GM19328 (cell line): ENCODE measurements around the gene VWA5A.

Source experiments
- ATAC-seq: cut with Tn5 transposase; IDR thresholded peaks from one replicate; pipeline ENCODE4 v1.9.1; 2021; ENCODE audit warnings: mild to moderate bottlenecking, moderate library complexity; ENCODE audit not compliant: unreplicated experiment

Gene VWA5A, protein sequence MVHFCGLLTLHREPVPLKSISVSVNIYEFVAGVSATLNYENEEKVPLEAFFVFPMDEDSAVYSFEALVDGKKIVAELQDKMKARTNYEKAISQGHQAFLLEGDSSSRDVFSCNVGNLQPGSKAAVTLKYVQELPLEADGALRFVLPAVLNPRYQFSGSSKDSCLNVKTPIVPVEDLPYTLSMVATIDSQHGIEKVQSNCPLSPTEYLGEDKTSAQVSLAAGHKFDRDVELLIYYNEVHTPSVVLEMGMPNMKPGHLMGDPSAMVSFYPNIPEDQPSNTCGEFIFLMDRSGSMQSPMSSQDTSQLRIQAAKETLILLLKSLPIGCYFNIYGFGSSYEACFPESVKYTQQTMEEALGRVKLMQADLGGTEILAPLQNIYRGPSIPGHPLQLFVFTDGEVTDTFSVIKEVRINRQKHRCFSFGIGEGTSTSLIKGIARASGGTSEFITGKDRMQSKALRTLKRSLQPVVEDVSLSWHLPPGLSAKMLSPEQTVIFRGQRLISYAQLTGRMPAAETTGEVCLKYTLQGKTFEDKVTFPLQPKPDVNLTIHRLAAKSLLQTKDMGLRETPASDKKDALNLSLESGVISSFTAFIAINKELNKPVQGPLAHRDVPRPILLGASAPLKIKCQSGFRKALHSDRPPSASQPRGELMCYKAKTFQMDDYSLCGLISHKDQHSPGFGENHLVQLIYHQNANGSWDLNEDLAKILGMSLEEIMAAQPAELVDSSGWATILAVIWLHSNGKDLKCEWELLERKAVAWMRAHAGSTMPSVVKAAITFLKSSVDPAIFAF

DNA sequence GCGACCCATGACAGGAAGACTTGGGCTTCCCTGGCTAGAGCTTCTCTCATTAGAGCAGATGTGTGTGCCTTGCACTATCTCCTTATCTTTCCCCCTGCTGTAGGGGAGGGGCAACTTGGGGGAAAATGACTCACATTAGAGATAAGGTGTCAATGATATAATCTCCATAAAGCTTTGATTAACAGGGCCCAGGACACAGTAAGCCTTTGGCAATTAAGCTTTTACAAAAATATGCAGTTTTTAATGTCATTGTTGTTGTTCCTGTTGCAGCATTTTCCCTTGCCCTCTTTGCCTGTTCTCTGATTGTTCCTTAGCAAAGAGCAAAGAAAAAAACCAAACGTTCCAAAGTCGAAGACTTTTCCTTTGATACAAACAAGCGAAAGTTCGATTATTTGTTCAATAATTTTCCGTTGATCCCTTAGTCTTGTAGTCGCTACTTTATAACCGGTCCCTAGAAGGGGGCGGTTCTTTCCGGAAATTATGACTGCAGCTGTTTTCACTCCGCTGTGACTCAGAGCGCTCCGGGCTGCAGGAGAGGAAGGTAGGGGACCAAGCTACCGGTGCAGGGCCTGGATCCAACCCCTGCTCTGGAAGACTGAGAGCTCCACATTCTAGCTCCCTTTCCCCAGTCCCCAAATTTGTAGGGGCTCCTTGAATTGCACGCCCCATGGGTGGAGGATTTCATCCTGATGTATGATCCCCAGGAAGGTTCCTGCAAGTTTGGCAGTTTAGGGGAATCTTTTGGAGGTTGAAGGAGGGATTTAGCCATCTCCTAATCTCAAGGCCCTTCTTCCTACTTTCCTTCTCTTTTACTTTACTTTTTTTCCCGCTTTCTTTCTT is at the start of gene VWA5A:
Gene VWA5A (plus strand): TSS at position 509 of the 840 bp plus-strand sequence. CDS start 2,062 bp downstream, outside the sequence.
- ATAC-seq: peak; percentile 99

- no peak for ATAC-seq
Measured at GRCh38 chr11:124068601-124069110, 46.6 kb upstream of the VWA5A start.

GRCh38 chr11:124069429-124070401 is 45.5 kb upstream of the VWA5A start:
- ATAC-seq: peak; percentile 59

GRCh38 chr11:124070915-124071622 is 44.2 kb upstream of the VWA5A start:
- ATAC-seq: peak; percentile 89

DNA sequence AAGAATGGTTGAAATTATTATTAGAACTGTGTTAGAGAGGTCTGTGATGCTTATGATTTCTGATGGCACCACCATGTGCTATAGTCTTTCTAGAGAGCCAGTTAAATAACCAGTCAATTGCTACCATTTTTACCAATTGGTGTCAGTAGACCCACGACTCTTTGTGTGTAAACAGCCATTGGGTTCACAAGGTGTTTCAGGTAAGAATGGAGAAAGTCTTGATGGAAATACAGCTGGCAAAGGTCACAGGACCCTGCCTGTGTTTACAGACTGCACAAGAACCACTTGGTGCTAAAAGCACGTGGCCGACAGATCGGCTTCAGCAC is 43.7 kb upstream of the VWA5A start:
- ATAC-seq: no peak

DNA sequence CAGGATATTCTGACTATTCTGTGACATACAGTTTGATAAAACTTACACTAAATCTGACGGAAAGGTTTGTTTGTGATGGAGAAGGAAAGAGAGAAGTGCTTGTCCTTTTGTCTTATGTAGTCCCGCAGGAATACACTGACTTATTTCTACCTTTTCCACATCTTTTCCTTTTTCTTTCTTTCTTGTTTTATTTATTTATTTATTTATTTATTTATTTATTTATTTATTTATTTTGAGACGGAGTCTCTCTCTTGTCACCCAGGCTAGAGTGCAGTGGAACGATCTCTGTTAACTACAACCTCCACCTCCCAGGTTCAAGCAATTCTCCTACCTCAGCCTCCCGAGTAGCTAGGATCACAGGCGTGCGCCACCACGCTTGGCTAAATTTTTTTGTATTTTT is 43.1 kb upstream of the VWA5A start:
- ATAC-seq: no peak

- no peak for ATAC-seq
Measured at GRCh38 chr11:124074554-124074953, 40.7 kb upstream of the VWA5A start.

DNA sequence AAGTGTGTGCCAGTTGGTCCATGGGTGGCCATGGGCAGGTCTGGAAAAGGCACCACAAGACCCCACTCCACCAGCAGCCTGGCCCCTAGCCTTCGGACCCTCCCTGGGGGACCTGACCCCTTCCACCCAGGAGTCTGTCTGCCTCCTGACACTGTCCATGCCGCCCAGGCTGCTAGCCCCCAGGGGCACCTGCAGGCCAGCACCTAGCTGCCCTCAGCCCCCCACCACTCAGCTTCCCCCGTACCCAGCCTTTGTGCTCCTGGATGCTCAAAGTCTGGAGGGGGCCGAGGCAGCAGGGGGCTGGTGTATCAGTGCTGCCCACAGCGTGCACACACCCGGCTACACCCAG is 39.8 kb upstream of the VWA5A start:
- ATAC-seq: no peak

GRCh38 chr11:124075841-124076651 is 39.2 kb upstream of the VWA5A start:
- ATAC-seq: peak; percentile 58

GRCh38 chr11:124077266-124077665 is 38.0 kb upstream of the VWA5A start:
- ATAC-seq: no peak

GRCh38 chr11:124078591-124078990 is 36.7 kb upstream of the VWA5A start:
- ATAC-seq: no peak

DNA sequence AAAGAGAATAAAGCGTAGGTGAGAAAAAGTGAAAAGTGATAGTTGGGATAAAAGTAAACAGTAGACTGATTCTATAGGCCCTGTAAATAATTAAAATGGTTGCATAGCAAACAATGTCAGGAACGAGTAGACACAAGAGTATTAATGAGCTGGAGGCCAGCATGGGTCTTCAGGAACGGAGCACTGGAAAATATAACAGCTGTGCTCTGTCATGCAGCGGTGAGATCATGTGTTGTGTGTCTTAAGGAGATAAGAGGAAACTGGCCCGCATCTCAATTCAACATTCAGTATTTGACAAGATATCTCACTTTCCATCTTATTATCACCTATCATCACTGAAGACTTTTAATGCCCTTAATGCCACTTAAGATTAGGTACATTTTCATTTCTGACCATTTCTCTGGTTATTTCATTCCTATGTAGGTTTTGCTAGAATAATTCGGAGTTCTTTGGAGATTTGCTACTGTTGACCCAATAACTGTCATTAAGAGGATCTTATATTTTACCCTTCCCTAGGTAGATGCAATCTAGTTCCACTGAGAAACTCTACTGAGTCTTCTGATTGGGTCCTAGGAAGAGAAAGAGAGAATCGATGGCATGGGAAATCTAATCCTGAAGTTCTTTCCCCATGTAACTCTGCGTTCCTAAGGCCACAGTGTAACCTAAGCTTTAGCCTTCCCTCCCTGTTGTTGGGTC is 35.5 kb upstream of the VWA5A start:
- no peak for ATAC-seq

DNA sequence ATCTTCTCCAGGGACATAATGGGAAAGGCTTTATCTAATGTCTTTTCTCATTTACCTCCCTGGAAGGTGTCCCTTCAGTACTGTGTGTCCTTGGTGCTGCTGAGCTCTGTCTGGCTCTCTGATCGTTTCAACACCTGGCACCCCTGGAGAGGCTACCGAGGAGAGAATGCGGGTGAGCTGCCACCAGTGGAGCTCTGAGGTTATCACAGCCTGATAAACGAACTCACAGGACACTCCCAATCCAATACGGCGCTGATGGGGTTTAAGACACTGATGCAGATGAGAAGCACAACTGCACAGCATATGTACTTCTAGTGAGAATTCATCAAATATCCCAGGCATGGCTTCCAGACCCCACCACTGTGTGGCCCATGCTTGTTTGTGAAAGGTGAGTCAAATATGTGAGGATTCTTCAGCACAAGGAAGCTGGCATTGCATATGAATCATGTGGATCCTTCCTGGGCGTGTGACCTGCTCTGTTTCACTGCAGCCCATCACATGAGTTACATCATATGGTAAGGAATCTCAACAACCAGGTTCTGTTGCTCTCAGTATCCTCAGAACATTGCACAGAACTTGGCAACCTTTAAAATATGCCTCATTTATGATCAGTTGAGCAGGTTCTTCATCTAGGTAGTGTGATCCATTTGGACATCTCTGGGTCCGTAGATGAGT is 34.8 kb upstream of the VWA5A start:
- ATAC-seq: no peak

DNA sequence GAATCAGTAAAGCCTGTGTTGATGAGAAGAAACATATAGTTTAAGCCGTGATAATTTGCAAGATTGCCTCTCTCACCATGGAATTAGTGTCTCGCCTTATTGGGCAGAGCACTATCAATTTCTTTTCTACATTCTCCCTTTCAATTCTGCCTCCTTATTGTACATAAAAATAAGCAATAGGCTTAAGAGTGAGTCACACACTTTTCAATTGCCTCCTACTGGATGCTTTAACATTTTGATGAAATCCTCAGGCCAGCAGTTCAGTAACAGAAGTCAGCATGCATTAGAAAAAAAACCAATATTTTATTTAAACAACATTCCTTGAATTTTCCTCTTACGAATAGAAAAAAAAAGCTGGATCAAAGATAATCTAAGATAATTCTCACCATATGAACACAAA is 33.8 kb upstream of the VWA5A start:
- ATAC-seq: no peak

GRCh38 chr11:124082371-124082770 is 32.9 kb upstream of the VWA5A start:
- ATAC-seq: no peak

- no peak for ATAC-seq
Measured at GRCh38 chr11:124085583-124085982, 29.7 kb upstream of the VWA5A start.
